Smooth muscle cell of the pulmonary artery (primary cell): Measurements from ENCODE around the gene RPS25. TPM values are rescaled to one million over a fixed set of nuclear protein-coding genes. Genes with fewer than 3 reads are reported as not detected.

ENCODE experiments used
- total RNA-seq: library from RNA; depleted of rRNA; stranded (reverse); fragments of >200 nt; gene quantifications from 2 replicates; pipeline ENCODE4 v1.2.3, GENCODE V29; 2014

The RPS25 gene
- 196 and 318 TPM in 2 replicates for total RNA-seq

GRCh38 chr11:119018074-119018938 lies at the start of gene RPS25, which contains the start of gene TRAPPC4:
Gene RPS25 (minus strand): TSS chr11:119018343. CDS start chr11:119018284, 59 bp downstream.
Gene TRAPPC4 (plus strand): TSS chr11:119018766. CDS start chr11:119018796, 30 bp downstream.

GRCh38 chr11:119067371-119068222 lies 49.5 kb upstream of the RPS25 start, which contains the start of gene VPS11:
Gene VPS11 (plus strand): TSS chr11:119067818. CDS start chr11:119067824, 6 bp downstream.

DNA sequence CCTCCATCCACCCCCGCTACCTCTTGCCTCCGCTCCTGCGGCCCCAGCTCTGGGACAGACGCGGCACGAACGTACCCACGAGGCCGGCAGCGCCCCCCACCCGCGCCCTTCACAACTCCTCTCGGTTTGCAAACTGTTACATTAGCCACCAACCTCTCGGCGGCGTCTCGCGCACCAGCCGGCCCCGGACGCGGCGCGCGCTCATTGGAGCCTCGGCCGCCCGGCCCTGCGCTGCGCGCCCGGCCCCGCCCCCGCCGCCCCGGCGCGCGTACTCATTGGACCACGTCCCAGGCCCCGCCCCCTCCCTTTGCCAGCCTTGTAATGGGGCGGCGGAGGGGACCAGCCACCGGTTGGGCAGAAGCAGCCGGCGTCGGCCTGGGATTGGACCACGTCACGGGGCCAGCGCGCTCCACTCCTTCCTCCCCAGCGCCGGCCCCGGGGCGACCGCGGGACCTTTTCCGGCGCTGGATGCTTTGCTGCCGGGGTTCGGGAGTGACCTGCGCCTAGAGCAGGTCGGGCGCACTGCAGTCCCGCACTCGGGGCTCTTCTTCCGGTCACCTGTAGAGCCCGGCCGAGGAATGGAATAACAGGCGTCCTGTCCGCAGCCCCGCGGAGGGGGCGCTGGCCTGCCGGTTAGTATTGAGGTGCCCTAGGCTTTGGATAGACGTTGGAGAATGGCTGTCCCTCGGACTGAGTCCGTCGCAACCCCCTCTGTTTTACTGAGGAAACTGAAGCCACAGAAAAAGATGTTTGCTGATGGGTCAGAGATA lies 39.0 kb upstream of the RPS25 start, which contains the start of gene HYOU1:
HYOU1 (minus strand) TSS at position 206 of the 770 bp plus-strand sequence. CDS start 1,045 bp downstream, outside the sequence.

GRCh38 chr11:119030329-119031047 lies 12.3 kb upstream of the RPS25 start, which contains the start of gene SLC37A4:
Gene SLC37A4 (minus strand): TSS chr11:119030877.

DNA sequence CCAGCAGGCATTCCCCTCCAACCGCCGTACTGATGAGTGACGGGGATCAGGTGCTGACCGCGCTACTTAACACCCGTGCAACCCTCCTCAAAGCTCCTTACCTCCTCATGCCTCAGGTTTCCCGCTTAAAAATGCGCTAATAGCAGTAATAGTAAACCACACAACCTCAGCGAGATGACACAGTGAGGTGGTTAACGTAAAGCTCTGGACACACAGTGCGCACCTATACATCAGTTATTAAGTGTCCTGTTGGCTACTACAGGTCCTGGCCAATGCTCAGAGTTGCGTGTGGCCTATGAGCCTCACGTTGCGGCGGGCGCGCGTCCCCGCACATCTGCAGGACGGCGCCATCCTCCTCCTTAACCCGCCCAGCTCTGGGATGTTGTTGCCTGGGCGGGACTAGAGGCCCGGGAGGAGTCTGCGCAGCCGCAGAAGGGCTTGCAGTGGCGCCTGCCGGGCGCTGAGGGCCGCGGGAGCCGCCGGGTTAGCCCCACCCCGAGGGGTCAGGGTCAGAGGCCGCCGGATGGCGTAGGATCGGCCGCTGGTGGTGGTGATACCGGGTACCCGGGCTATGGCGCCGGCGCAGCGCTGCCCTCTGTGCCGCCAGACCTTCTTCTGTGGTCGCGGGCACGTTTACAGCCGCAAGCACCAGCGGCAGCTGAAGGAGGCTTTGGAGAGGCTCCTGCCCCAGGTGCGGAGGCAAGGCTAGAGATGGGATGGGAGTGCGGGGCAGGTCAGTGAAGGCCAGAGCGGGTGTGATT lies 20.3 kb downstream of the RPS25 start, which contains the start of gene CENATAC:
CENATAC (plus strand) TSS at position 512 of the 761 bp plus-strand sequence; CDS start at position 572, 60 bp downstream.

DNA sequence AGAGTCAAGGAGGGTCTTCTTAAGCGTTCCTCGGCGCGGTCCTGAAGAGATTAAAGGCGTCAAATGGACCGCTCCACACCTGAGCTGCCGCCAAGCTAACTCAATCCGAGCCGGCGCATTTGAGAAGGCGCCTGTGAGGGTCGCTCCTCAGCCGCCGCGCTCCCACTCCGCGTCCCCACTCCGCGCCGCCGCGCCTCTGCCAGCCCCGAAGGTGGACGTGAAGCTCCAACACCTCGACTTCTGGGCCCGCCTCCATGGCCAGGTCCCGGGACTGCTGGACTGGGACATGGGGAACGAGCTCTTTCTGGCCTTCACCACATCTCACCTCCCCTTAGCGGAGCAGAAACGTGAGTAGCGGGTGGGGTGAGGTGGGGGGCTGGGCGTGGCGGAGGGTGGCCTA lies 46.5 kb downstream of the RPS25 start, which contains the start of gene FOXR1:
FOXR1 (plus strand) TSS at position 116 of the 400 bp plus-strand sequence; CDS start at position 287, 171 bp downstream.

Other genes with a start within 250 kb of the RPS25 start
- gene DDX6, start 227.2 kb downstream of the RPS25 start, total RNA-seq = 130 and 153 TPM in 2 replicates
- not detected in 2 replicates for gene CXCR5, start 134.5 kb downstream of the RPS25 start, total RNA-seq
- 59.4 and 59.8 TPM in 2 replicates for gene BCL9L, start 92.4 kb downstream of the RPS25 start, total RNA-seq
- not detected in 2 replicates for gene UPK2, start 62.0 kb downstream of the RPS25 start, total RNA-seq
- gene FOXR1, start 46.6 kb downstream of the RPS25 start, total RNA-seq = not detected in 2 replicates
- gene CENATAC, start 20.2 kb downstream of the RPS25 start, total RNA-seq = 15.1 and 19.9 TPM in 2 replicates
- gene TRAPPC4, start 423 bp upstream of the RPS25 start, total RNA-seq = 71.3 and 76.6 TPM in 2 replicates
- gene SLC37A4, start 12.5 kb upstream of the RPS25 start, total RNA-seq = 9.2 and 10.3 TPM in 2 replicates
- 152 and 198 TPM in 2 replicates for gene HYOU1, start 38.9 kb upstream of the RPS25 start, total RNA-seq
- gene VPS11, start 49.5 kb upstream of the RPS25 start, total RNA-seq = 27.8 and 35.3 TPM in 2 replicates
- gene HMBS, start 66.5 kb upstream of the RPS25 start, total RNA-seq = 7.7 and 12.6 TPM in 2 replicates
- 37.1 and 42.5 TPM in 2 replicates for gene DPAGT1, start 83.5 kb upstream of the RPS25 start, total RNA-seq
- gene C2CD2L, start 89.0 kb upstream of the RPS25 start, total RNA-seq = 4.1 and 8.5 TPM in 2 replicates
- gene HINFP, start 103.2 kb upstream of the RPS25 start, total RNA-seq = 17.1 and 21.2 TPM in 2 replicates
- 0.40 and 1.0 TPM in 2 replicates for gene ABCG4, start 130.7 kb upstream of the RPS25 start, total RNA-seq
- gene NLRX1, start 150.4 kb upstream of the RPS25 start, total RNA-seq = 23.8 and 29.7 TPM in 2 replicates
- not detected in 2 replicates for gene NHERF4, start 167.1 kb upstream of the RPS25 start, total RNA-seq
- 11.9 and 16.2 TPM in 2 replicates for gene CBL, start 188.0 kb upstream of the RPS25 start, total RNA-seq